Activated CD4-positive, CD25-positive, alpha-beta regulatory T cell treated with anti-CD3 and anti-CD28 coated beads, Interleukin-2, amount 50 U/mL, for 72 hours (primary cell): ENCODE measurements around the gene ALMS1.
"Not testable (repeated sequence)": the region's sequence is repeated elsewhere in the genome, so short reads cannot be mapped to it uniquely, and the experiment has no call there.

Experiments
- DNase-seq: peaks from one replicate; pipeline ENCODE4 v3.0.0; 2021

Gene ALMS1

GRCh38 chr2:73624036-73624435 is 238.4 kb downstream of the ALMS1 start:
- DNase-seq: not testable (repeated sequence)

DNA sequence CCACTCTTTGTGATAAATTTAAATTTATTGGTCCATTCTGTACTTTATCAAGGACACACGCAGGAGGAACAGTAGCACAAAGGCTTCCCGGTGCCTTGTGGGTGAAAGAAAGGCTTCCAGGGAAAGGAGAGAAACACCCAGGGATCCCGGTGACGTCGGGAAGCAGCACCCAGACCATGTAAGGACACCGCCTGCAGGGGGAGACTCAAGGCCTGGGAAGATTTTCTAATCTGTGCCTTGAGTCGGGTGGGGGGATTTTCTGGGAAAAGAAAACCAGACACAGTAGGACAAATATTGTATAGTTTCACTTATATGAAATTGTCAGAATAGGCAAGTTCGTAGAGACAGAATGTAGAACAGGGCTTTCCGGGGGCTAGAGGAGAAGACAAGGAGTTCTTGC is 239.0 kb downstream of the ALMS1 start:
- not testable (repeated sequence) for DNase-seq

- not testable (repeated sequence) for DNase-seq
Measured at GRCh38 chr2:73626237-73626636, 240.6 kb downstream of the ALMS1 start.

GRCh38 chr2:73628493-73628892 is 242.9 kb downstream of the ALMS1 start:
- not testable (repeated sequence) for DNase-seq

DNA sequence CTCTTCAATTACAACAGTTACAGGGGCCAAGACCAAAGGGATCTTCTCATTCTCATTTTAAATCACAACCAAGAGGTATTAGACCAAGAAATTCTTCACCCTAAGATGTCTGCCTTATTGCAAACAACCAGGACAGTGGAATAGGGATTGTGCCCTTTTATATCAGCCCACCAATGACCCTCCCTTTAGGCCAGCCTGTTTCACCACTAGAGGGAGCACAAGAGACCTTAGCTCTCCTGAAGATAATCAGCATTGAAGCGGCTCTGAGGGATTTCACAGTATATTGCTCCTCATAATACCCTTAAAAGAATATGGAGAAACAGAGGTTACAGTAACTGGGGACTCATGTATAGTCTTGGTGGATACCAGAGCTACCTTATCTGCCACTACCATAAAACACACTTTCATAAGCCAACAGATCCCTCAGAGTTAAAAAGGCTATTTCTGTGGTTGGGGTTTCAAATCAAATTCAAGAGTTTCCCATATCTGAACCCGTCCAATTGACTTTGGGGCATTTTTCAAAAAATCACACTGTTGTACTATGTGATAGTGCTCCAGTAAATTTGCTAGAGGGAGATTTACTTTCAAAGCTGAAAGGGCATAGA is 245.1 kb downstream of the ALMS1 start:
- DNase-seq: not testable (repeated sequence)

DNA sequence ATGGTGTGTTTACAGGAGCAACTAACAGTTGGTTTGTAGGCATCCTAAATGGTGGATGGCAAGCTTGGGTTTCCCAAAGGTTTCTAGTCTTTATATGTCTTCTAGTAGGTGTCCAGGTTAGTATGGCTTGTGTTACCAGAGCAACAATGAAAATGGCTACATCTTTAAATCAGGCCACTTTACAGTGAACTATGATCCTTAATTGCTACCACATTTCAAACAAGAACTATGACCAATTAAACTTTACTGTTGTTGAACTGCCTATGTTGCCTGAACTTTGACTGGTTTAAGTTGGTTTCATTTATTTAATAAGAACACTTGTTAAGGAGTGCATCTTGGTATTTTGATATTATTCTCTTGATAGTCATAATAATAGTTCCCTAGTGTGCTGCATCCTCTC is 251.3 kb downstream of the ALMS1 start:
- not testable (repeated sequence) for DNase-seq

GRCh38 chr2:73638429-73638828 is 252.8 kb downstream of the ALMS1 start:
- no peak for DNase-seq

- DNase-seq: no peak
Measured at GRCh38 chr2:73640511-73640911, 254.9 kb downstream of the ALMS1 start.

DNA sequence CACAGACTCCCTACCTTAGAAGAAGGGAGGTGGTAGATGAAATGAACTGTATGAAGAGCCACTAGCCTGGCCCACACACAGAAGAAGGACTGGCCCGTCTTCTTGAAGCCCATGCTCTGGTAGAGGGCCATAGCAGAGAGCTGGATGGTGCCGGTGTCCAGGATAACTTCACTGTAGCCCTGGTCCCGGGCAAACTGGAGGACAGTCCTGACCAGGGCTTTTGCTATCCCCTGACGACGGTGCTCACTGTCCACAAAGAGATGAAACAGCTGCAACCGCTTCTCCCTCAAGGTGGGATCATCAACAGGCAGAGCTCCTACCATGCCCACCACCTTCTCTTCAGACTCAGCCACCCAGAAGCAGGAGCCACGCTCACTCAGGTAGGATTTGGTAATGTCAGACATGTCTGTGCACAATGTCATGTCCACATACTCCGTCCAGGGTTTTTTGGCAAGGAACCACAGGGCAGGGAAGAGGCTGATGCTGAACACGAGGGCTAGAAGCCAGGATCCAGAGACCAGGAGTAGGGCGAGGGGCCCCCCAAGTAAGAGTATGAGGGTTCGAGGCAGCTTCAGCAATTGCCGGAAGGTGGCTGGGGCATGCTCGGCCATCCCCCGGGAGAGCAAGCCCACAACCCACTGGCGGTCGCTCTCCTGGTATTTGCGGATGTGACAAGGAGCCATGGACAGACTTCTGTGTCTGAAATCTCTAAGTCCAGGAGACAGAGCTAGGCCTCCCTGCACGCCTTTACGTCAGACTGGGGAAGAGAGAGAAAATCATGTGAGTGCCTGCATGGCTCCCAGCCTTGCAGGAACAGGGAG is 255.5 kb downstream of the ALMS1 start:
- no peak for DNase-seq

GRCh38 chr2:73641767-73642062 is 256.1 kb downstream of the ALMS1 start:
- DNase-seq: no peak

DNA sequence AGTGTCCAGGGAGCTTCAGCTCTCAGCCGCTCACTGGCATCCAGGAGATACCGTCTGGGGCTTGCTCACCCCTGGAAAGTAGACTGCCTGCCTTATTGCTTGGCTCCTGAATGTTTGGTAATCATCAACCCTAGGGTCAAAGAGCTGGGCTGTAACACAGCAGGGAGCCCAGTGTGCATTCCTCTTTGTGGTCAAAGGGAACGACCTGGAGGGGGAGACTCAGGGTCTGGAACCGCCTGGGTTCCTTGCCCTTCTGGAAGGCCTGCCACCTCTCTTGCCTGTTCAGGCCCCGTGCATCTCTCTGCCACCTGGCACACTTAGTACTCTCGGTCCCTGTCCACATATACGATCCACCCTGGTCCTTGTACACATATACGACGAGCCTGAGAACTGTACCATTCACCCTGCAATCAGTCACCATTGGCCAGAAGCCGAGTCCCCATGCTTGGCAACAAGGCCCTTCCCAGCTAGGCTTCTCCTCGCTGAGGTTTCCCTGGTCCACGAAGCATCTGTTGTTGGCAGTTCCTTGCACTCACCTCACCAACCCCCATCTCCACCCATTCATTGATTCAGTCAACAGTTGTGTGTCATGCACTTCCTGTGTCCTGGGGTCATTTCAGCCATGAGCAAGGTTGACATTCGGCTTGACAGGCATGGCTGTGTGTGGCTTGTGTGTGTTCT is 256.8 kb downstream of the ALMS1 start, which contains the start of gene NAT8:
NAT8 (minus strand) TSS at position 85 of the 681 bp plus-strand sequence. CDS start 794 bp downstream, outside the sequence.
- no peak for DNase-seq

GRCh38 chr2:73647690-73648089 is 262.1 kb downstream of the ALMS1 start:
- not testable (repeated sequence) for DNase-seq

DNA sequence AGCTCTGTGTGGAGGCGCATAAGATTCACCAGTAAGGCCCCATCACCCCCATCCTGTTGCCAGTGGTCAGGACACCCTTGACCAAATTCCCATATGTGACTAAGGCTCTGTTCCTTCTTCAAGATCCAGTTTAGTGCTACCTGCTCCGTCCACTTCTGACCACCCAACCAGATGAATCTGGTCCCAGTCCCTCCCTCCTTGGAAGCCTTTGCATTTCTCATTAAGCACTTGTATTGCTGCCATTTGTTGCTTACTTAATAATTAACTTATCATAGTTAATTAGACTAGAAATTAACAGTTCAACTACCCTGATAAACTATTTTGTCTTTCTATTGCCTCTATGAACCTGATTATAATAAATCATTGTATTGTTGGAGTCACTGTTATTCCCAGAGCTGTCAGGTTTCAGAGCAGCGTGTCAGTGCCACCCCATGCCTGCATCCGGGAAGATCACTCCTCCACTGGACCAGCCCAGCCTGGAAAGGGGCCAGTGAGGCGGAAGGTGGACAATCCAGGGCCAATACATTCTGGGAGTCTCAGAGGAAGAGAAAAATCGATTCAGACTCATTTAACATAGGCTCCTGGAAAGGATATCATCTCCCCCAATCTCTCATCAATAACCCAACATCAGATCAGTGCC is 266.1 kb downstream of the ALMS1 start:
- DNase-seq: no peak

DNA sequence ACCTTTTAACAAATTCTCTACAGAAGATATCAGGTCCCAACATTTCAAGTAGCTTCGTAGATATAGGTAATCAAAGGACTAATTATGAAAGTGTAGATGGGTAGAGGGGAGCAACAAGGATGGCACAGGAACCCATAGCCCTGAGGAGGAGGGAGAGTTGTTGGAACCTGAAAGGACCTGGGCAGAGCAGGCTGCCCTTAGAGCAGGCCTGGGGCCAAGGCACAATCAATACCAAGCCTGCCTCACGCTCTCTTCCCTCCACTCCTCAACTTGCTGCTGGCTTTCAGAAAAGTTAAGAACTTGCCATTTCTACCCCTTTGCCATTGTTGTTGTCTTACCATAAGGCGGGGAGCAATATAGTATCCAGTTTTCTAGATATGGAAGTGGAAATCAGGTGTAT is 266.7 kb downstream of the ALMS1 start:
- DNase-seq: no peak

- no peak for DNase-seq
Measured at GRCh38 chr2:73654175-73654574, 268.5 kb downstream of the ALMS1 start.
